K562 (cell line): ENCODE data around the gene GALNS. TPM values are rescaled to one million over a fixed set of nuclear protein-coding genes. Genes with fewer than 3 reads are reported as not detected.

Source experiments
- ARID1B ChIP-seq: fragments of 450-650 bp; IDR thresholded peaks from 2 replicates; pipeline ENCODE4 v1.6.1; 2016; ENCODE audit warnings: antibody characterized with exemption, mild to moderate bottlenecking, inconsistent platforms
- ATF7 ChIP-seq: fragments of 450-650 bp; IDR thresholded peaks from 2 replicates; pipeline ENCODE4 v1.7.1; 2014; ENCODE audit warnings: mild to moderate bottlenecking, moderate library complexity
- BMI1 ChIP-seq: fragments of 150-350 bp; IDR thresholded peaks from 2 replicates; pipeline ENCODE4 v1.6.1; 2014; ENCODE audit warnings: low read length
- COPS2 ChIP-seq: fragments of 450-650 bp; conservative IDR thresholded peaks from 2 replicates; pipeline ENCODE4 v1.6.1; 2016; ENCODE audit warnings: mild to moderate bottlenecking, moderate library complexity
- ETV5 ChIP-seq: sonication (generic); formaldehyde crosslinking; IDR thresholded peaks from 2 replicates; pipeline ENCODE4 v1.4.0; 2020; ENCODE audit warnings: low read depth, mild to moderate bottlenecking, missing genetic modification reagents
- ETV6 ChIP-seq, 3 experiments: fragments of 150-350 bp in 1 of 3; sonication (generic) in 1 of 3; formaldehyde crosslinking in 1 of 3; IDR thresholded peaks; 2 replicates each; pipeline versions ENCODE4 v1.6.1 to v1.8.0; 2014 to 2022; ENCODE audit warnings: borderline replicate concordance in 2 of 3, low read depth in 2 of 3, antibody characterized with exemption in 1 of 3, low read length in 1 of 3, mild to moderate bottlenecking in 1 of 3, missing genetic modification reagents in 1 of 3
- FOXK1 ChIP-seq: sonication (generic); formaldehyde crosslinking; IDR thresholded peaks from 2 replicates; pipeline ENCODE4 v1.8.0; 2022; ENCODE audit warnings: missing genetic modification reagents, mild to moderate bottlenecking, borderline replicate concordance
- ILF3 ChIP-seq: fragments of 450-650 bp; IDR thresholded peaks from 2 replicates; pipeline ENCODE4 v1.6.1; 2018; ENCODE audit warnings: antibody characterized with exemption, mild to moderate bottlenecking, moderate library complexity, borderline replicate concordance
- MYNN ChIP-seq, 2 experiments: sonication (generic); formaldehyde crosslinking in 1 of 2; IDR thresholded peaks; 2 replicates each; pipeline versions ENCODE4 v1.5.0 to v1.6.1; 2016 to 2020; ENCODE audit warnings: antibody characterized with exemption in 1 of 2, missing genetic modification reagents in 1 of 2
- NR1H2 ChIP-seq: sonication (generic); formaldehyde crosslinking; IDR thresholded peaks from 2 replicates; pipeline ENCODE4 v1.4.0; 2020; ENCODE audit warnings: mild to moderate bottlenecking, missing genetic modification reagents
- PHB ChIP-seq: fragments of 250-450 bp; sonication (Bioruptor Pico); IDR thresholded peaks from 2 replicates; pipeline ENCODE4 v1.5.0; 2021
- POLR2A ChIP-seq: fragments of 450-650 bp; conservative IDR thresholded peaks from 2 replicates; pipeline ENCODE4 v1.6.1; 2016
- POLR2G ChIP-seq: fragments of 200-400 bp; formaldehyde crosslinking; IDR thresholded peaks from 2 replicates; pipeline ENCODE4 v1.6.1; 2017; ENCODE audit warnings: low read depth, mild to moderate bottlenecking, antibody characterized with exemption, low read length, moderate library complexity
- PURB ChIP-seq: sonication (generic); formaldehyde crosslinking; IDR thresholded peaks from 2 replicates; pipeline ENCODE4 v1.9.0; 2021; ENCODE audit warnings: low read depth, mild to moderate bottlenecking, missing genetic modification reagents
- SIRT6 ChIP-seq: IDR thresholded peaks from one replicate; pipeline ENCODE4 v1.6.1; 2012; ENCODE audit warnings: low read depth, mild to moderate bottlenecking, control low read depth, inconsistent platforms, low read length, moderate library complexity
- SNRNP70 ChIP-seq: fragments of 200-400 bp; formaldehyde crosslinking; optimal IDR thresholded peaks from 2 replicates; pipeline ENCODE3; 2017; ENCODE audit warnings: low read depth, low read length
- SRF ChIP-seq, 2 experiments: fragments of 250-450, 450-650 bp in 1 of 2; sonication (Bioruptor Pico) in 1 of 2; sonication (generic) in 1 of 2; formaldehyde crosslinking; IDR thresholded peaks; 2 replicates each; pipeline versions ENCODE4 v1.5.0 to v1.5.1; 2020 to 2022; ENCODE audit warnings: mild to moderate bottlenecking in 1 of 2, missing genetic modification reagents in 1 of 2
- ZBTB26 ChIP-seq: fragments of 450-650 bp; formaldehyde crosslinking; IDR thresholded peaks from 2 replicates; pipeline ENCODE4 v1.4.0; 2022; ENCODE audit warnings: missing genetic modification characterization
- ZBTB33 ChIP-seq: sonication (generic); formaldehyde crosslinking; IDR thresholded peaks from 2 replicates; pipeline ENCODE4 v1.8.1; 2023; ENCODE audit warnings: mild to moderate bottlenecking, missing genetic modification reagents
- ZNF197 ChIP-seq: fragments of 200-800 bp; sonication (Bioruptor generic); IDR thresholded peaks from 2 replicates; pipeline ENCODE4 v1.6.1; 2016; ENCODE audit warnings: low read depth, missing genetic modification characterization, missing compliant biosample characterization
- ZNF24 ChIP-seq: fragments of 450-650 bp; IDR thresholded peaks from 2 replicates; pipeline ENCODE4 v1.6.1; 2016
- ZNF282 ChIP-seq: sonication (generic); formaldehyde crosslinking; IDR thresholded peaks from 2 replicates; pipeline ENCODE4 v1.8.1; 2023; ENCODE audit warnings: missing genetic modification reagents
- ZNF511 ChIP-seq: sonication (generic); formaldehyde crosslinking; IDR thresholded peaks from 2 replicates; pipeline ENCODE4 v1.8.0; 2022; ENCODE audit warnings: mild to moderate bottlenecking, missing genetic modification reagents
- polyA plus RNA-seq, 8 experiments: library from polyadenylated mRNA; depleted of rRNA in 4 of 8; stranded (reverse) in 5 of 8; unstranded in 3 of 8; fragments of >200 nt; fragmentation: Nextera tagmentation in 2 of 8; fragmentation: Illumina TruSeq in 1 of 8; extraction: Ambion mirVana in 2 of 8; extraction: Trizol in 1 of 8; gene quantifications; 2 replicates each; pipeline versions ENCODE4 v1.2.1 to v1.2.3, GENCODE V29; 2011 to 2014; ENCODE audit warnings: inconsistent platforms in 1 of 8, missing spikeins in 1 of 8
- total RNA-seq, 7 experiments: library from RNA; depleted of rRNA in 6 of 7; stranded (reverse); fragments of >200 nt in 6 of 7; fragmentation: Illumina TruSeq in 2 of 7; extraction: Trizol in 2 of 7; gene quantifications; 2 replicates each; pipeline versions ENCODE4 v1.2.1 to v1.2.3, GENCODE V29; 2011 to 2021; ENCODE audit warnings: low replicate concordance in 1 of 7
- TF ChIP-seq, protein P1 (sequence below): fragments of 250-450 bp; sonication (Bioruptor Pico); IDR thresholded peaks from 2 replicates; pipeline ENCODE4 v1.8.0; 2022; ENCODE audit warnings: moderate library complexity, mild to moderate bottlenecking, inconsistent platforms

Gene GALNS
- total and polyA plus RNA-seq, 9 of the 15 experiments (the other 6 are each of a cell fraction or from before 2014, with no cell fraction given), result 0.38 to 13.2 (median 4.3) TPM

DNA sequence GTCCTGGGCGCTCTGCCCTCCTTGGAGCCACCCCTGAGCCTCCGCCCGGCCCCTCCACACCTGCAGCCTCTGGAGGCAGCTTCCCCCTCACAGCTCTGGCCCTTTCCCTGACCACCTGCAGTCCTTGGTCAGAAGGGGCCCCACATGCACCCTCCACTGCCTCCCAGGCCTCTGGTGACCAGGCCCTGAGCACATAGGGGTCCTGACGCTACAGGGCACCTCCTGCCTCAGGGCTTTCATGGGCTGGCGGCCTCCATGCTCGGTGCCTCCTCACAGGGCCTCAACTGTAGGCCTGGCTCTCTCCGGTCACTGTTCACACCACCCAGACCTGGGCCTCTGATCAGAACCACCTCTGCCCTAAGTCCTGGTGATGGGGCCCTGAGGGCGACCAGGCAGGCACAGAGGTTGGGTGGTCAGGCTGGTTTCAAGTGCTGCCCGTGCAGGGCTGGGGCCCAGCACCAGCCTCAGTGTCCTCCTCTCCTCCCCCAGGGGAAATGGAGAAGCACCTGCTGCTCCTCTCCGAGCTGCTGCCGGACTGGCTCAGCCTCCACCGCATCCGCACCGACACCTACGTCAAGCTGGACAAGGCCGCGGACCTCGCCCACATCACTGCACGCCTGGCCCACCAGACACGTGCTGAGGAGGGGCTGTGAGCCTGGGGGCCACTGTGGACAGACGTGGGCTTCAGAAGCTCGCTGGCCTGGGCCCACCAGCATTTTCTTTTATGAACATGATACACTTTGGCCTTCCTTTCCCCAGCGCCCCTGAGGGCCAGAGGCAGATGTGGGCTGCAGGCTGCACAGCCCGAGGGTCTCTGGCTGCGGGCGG is 48.9 kb downstream of the GALNS start (continued):
- TF ChIP-seq ZNF511 (CRISPR knock-in tag) (no peak), POLR2G (peak; percentile 79), ARID1B (no peak), BMI1 (no peak), SNRNP70 (peak; percentile 35), FOXK1 (CRISPR knock-in tag) (no peak), ATF7 (no peak), SIRT6 (peak; percentile 55), NR1H2 (CRISPR knock-in tag) (no peak), ILF3 (no peak), ZNF282 (CRISPR knock-in tag) (no peak), ETV6 (IDR thresholded peaks at IDR 0.05; ENCODE audit: borderline replicate concordance in 1 of 2, low read depth in 2 of 2, low read length in 1 of 2) (no peak), ETV6 (CRISPR knock-in tag; IDR thresholded peaks at IDR 0.05; ENCODE audit: borderline replicate concordance) (no peak), POLR2A (peak; percentile 55), ZBTB26 (no peak), ZBTB33 (CRISPR knock-in tag) (peak; percentile 51), PURB (CRISPR knock-in tag) (no peak), ZNF24 (no peak), ZNF197 (CRISPR knock-in tag) (no peak), MYNN (IDR thresholded peaks at IDR 0.05) (peak; percentile 35; the same call in 1 of the 2 replicates), MYNN (CRISPR knock-in tag; IDR thresholded peaks at IDR 0.05) (no peak), ETV5 (CRISPR knock-in tag) (no peak), SRF (CRISPR knock-in tag; IDR thresholded peaks at IDR 0.05) (no peak), PHB (CRISPR knock-in tag) (0 out of 2 replicates have a peak, but pooled peaks have one; percentile 14), COPS2 (no peak)
- TF ChIP-seq, protein P1, sequence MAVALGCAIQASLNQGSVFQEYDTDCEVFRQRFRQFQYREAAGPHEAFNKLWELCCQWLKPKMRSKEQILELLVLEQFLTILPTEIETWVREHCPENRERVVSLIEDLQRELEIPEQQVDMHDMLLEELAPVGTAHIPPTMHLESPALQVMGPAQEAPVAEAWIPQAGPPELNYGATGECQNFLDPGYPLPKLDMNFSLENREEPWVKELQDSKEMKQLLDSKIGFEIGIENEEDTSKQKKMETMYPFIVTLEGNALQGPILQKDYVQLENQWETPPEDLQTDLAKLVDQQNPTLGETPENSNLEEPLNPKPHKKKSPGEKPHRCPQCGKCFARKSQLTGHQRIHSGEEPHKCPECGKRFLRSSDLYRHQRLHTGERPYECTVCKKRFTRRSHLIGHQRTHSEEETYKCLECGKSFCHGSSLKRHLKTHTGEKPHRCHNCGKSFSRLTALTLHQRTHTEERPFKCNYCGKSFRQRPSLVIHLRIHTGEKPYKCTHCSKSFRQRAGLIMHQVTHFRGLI (CRISPR knock-in tag), result no peak
